Measurements from ENCODE around the gene NUDT4. TPM values are rescaled to one million over a fixed set of nuclear protein-coding genes. Genes with fewer than 3 reads are reported as not detected.
"Not testable (repeated sequence)": the region's sequence is repeated elsewhere in the genome, so short reads cannot be mapped to it uniquely, and the experiment has no call there.

The NUDT4 gene
- total and polyA plus RNA-seq, 10 of the 15 experiments (the other 5 are each of a cell fraction or from before 2014, with no cell fraction given) = 26.6 to 91.6 (median 63.1) TPM

DNA sequence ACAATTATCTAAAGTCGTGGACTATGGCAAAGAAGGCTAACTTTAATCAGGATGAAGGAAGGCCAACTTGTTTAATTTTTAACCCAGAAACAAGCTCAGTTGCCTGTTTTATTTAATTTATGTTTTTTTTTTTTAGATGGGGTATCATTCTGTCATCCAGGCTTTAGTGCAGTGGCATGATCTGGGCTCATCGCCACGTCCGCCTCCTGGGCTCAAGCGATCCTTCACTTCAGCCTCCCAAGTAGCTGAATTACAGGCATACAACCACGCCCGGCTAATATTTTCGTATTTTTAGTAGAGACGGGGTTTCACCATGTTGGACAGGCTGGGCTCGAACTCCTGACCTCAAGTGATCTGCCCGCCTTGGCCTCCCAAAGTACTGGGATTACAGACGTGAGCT is 19.7 kb downstream of the NUDT4 start:
- CTCF ChIA-PET = interaction anchor here (0.5 to 4.6 kb wide), 48 partner anchors 8 to 680 kb away, joined by 3 to 95 read pairs (median 4); no protein-coding TSS in a partner anchor
- ATAC-seq (no peak), DNase-seq (ENCODE audit: low read depth, low spot score) (no peak), FAIRE-seq (no peak)
- no peak overlapping the region for H3K4me3 ChIP-seq
- no peak overlapping the region for H3K4me2 ChIP-seq (ENCODE audit: control insufficient read depth, insufficient read depth)
- TF ChIP-seq ZZZ3 (IDR thresholded peaks at IDR 0.05; ENCODE audit: control insufficient read depth, insufficient read length, low read depth) (no peak), PML (IDR thresholded peaks at IDR 0.05; ENCODE audit: low read length) (no peak), LARP7 (IDR thresholded peaks at IDR 0.05) (no peak), SKIL (IDR thresholded peaks at IDR 0.05; ENCODE audit: low read depth, poor library complexity, severe bottlenecking) (no peak), SIX5 (IDR thresholded peaks at IDR 0.05; ENCODE audit: low read depth, low read length, severe bottlenecking) (no peak), GABPA (IDR thresholded peaks at IDR 0.05; ENCODE audit: low read depth) (no peak), EGR1 (IDR thresholded peaks at IDR 0.05; ENCODE audit: borderline replicate concordance in 1 of 2, low read depth in 2 of 2, low read length in 2 of 2) (no peak)
- TF ChIP-seq, protein P1, sequence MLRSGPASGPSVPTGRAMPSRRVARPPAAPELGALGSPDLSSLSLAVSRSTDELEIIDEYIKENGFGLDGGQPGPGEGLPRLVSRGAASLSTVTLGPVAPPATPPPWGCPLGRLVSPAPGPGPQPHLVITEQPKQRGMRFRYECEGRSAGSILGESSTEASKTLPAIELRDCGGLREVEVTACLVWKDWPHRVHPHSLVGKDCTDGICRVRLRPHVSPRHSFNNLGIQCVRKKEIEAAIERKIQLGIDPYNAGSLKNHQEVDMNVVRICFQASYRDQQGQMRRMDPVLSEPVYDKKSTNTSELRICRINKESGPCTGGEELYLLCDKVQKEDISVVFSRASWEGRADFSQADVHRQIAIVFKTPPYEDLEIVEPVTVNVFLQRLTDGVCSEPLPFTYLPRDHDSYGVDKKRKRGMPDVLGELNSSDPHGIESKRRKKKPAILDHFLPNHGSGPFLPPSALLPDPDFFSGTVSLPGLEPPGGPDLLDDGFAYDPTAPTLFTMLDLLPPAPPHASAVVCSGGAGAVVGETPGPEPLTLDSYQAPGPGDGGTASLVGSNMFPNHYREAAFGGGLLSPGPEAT (IDR thresholded peaks at IDR 0.05; ENCODE audit: low read depth) = no peak
- WGBS (ENCODE audit: insufficient coverage, insufficient replicate concordance, low lambda C conversion rate, missing lambda C conversion rate) = 86% methylated on average over 12 of the region's 12 CpGs
- H2AFZ ChIP-seq (ENCODE audit: control insufficient read depth, low read depth, low read length) = no peak overlapping the region
- H3K27ac ChIP-seq (ENCODE audit: control insufficient read depth, insufficient read depth) = no peak overlapping the region
- peaks cover 3 to 20% of the 10 kb centered on the region in 2 experiments for H3K36me3 ChIP-seq (ENCODE audit: control insufficient read depth in 2 of 2, insufficient read depth in 2 of 2, low read length in 1 of 2)
- BruUV-seq (replicated peaks) = no TSS peak
- SMC1A ChIA-PET (ENCODE audit: uncharacterized antibody, unreplicated experiment) = interaction anchor here (0.6 to 4.3 kb wide), 41 partner anchors 8 to 952 kb away, joined by 3 to 99 read pairs (median 4); partner anchors contain the start of gene EEA1
- H3K9ac ChIP-seq (ENCODE audit: control insufficient read depth, insufficient read depth, low read length) = no peak overlapping the region
- H4K20me1 ChIP-seq (ENCODE audit: control insufficient read depth, insufficient read depth) = no peaks in the 10 kb centered on the region
- H3K9me3 ChIP-seq (replicated peaks; ENCODE audit: control insufficient read depth, insufficient read depth, low read length) = no peaks in the 10 kb centered on the region
- H3K79me2 ChIP-seq (ENCODE audit: control insufficient read depth, insufficient read depth, low read length) = peaks cover 15% of the 10 kb centered on the region
- H3K27me3 ChIP-seq (replicated peaks in 1 of 2; ENCODE audit: control insufficient read depth in 2 of 2, insufficient read depth in 2 of 2, low read length in 1 of 2) = no peaks in the 10 kb centered on the region
- POLR2A ChIA-PET = interaction anchor here (0.5 to 1.7 kb wide), 7 partner anchors 15 to 410 kb away, joined by 3 to 12 read pairs (median 3); no protein-coding TSS in a partner anchor
- intact Hi-C loops (cut with micrococcal nuclease; ENCODE audit: unreplicated experiment) = loop anchor here (2.0 to 10.0 kb wide), 5 partner anchors 299 to 705 kb away; no protein-coding TSS in a partner anchor
- RAD21 ChIA-PET (ENCODE audit: unreplicated experiment) = interaction anchor here (0.6 to 3.7 kb wide), 27 partner anchors 9 to 613 kb away, joined by 3 to 54 read pairs (median 6); no protein-coding TSS in a partner anchor
- H3K4me1 ChIP-seq (ENCODE audit: control insufficient read depth, insufficient read depth, low read length) = no peaks in the 10 kb centered on the region; the same call in 1 of the 2 replicates
- in situ Hi-C loops (cut with MboI) = loop anchor here (5.0 kb wide), 1 partner anchor 370 kb away; no protein-coding TSS in a partner anchor

DNA sequence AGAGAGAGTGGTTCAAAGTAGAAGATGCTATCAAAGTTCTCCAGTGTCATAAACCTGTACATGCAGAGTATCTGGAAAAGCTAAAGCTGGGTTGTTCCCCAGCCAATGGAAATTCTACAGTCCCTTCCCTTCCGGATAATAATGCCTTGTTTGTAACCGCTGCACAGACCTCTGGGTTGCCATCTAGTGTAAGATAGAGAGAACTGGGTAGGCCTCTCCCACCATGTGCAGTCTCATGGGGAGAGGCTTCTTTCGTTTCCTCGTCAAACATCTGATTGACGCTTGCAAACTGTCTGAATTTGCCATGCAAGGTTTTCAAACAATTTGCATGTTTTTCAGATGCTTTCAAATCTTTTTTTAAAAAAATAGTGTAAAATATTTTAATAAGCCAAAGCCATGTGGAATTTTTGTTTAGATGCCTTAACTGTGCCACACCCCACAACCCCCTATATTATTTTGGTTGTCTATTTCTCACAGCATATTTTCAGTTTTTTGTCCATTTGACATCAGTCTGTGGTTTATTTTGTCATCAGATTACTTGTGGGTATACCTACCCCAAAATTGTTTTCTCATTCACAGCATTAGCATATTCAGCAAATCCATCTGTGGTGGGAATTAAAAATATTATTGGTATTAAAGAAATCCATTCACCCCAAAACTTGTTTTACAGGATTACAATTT is 21.6 kb downstream of the NUDT4 start:
- POLR2A ChIA-PET; H4K20me1 ChIP-seq (ENCODE audit: control insufficient read depth, insufficient read depth): not testable (repeated sequence)

More for the DNA sequence above, 21.6 kb downstream of the NUDT4 start:
- H3K9me3 ChIP-seq (replicated peaks; ENCODE audit: control insufficient read depth, insufficient read depth, low read length); DNase-seq (ENCODE audit: low read depth, low spot score); H2AFZ ChIP-seq (ENCODE audit: control insufficient read depth, low read depth, low read length); H3K4me3 ChIP-seq; H3K79me2 ChIP-seq (ENCODE audit: control insufficient read depth, insufficient read depth, low read length); H3K4me2 ChIP-seq (ENCODE audit: control insufficient read depth, insufficient read depth); H3K9ac ChIP-seq (ENCODE audit: control insufficient read depth, insufficient read depth, low read length); H3K27ac ChIP-seq (ENCODE audit: control insufficient read depth, insufficient read depth); H3K27me3 ChIP-seq (replicated peaks in 1 of 2; ENCODE audit: control insufficient read depth in 2 of 2, insufficient read depth in 2 of 2, low read length in 1 of 2); H3K4me1 ChIP-seq (ENCODE audit: control insufficient read depth, insufficient read depth, low read length); BruUV-seq (replicated peaks): not testable (repeated sequence)
- in situ Hi-C loops (cut with MboI) (loop anchor here (5.0 kb wide), 1 partner anchor 372 kb away; no protein-coding TSS in a partner anchor), intact Hi-C loops (cut with micrococcal nuclease; ENCODE audit: unreplicated experiment) (loop anchor here (5.0 to 10.0 kb wide), 2 partner anchors 565 to 703 kb away; no protein-coding TSS in a partner anchor)
- H3K36me3 ChIP-seq (ENCODE audit: control insufficient read depth in 2 of 2, insufficient read depth in 2 of 2, low read length in 1 of 2) = peaks cover 4 to 26% of the 10 kb centered on the region in 2 experiments
- FAIRE-seq (peak; percentile 99), ATAC-seq (peak; percentile 99)
- no CpG with 5 or more reads among the region's 5 CpGs for WGBS (ENCODE audit: insufficient coverage, insufficient replicate concordance, low lambda C conversion rate, missing lambda C conversion rate)
- CTCF ChIA-PET = interaction anchor here (0.6 to 4.6 kb wide), 5 partner anchors 21 to 523 kb away, joined by 4 to 95 read pairs (median 43); no protein-coding TSS in a partner anchor
- RAD21 ChIA-PET (ENCODE audit: unreplicated experiment) = interaction anchor here (1.8 to 3.6 kb wide), 2 partner anchors 18 to 102 kb away, joined by 4 to 37 read pairs; no protein-coding TSS in a partner anchor
- SMC1A ChIA-PET (ENCODE audit: uncharacterized antibody, unreplicated experiment) = interaction anchor here (1.0 to 4.1 kb wide), 8 partner anchors 12 to 470 kb away, joined by 4 to 53 read pairs (median 28); partner anchors contain the start of gene EEA1

All from GM12878 (cell line).